Measurements from ENCODE around the gene RBBP6.

DNA sequence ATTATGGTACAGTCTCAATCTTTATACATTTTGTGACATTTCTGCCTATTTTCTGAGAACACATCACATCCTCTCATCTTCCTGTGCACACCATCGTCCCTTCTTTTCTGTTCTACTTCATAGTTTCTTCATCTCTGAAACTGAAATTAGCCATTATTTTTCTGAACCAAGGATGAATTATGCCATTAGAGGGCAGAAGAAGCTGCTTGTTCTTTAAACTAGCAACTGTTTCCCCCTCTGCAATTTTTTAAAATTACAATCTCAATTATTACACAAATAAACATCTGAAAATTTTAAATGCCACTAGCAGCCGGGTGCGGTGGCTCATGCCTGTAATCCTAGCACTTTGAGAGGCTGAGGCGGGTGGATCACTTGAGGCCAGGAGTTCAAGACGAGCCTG is 41.3 kb downstream of the RBBP6 start:
- TF ChIP-seq, protein P1, sequence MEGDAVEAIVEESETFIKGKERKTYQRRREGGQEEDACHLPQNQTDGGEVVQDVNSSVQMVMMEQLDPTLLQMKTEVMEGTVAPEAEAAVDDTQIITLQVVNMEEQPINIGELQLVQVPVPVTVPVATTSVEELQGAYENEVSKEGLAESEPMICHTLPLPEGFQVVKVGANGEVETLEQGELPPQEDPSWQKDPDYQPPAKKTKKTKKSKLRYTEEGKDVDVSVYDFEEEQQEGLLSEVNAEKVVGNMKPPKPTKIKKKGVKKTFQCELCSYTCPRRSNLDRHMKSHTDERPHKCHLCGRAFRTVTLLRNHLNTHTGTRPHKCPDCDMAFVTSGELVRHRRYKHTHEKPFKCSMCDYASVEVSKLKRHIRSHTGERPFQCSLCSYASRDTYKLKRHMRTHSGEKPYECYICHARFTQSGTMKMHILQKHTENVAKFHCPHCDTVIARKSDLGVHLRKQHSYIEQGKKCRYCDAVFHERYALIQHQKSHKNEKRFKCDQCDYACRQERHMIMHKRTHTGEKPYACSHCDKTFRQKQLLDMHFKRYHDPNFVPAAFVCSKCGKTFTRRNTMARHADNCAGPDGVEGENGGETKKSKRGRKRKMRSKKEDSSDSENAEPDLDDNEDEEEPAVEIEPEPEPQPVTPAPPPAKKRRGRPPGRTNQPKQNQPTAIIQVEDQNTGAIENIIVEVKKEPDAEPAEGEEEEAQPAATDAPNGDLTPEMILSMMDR (IDR thresholded peaks at IDR 0.05), result peak in 3 of 6 experiments; percentile 5 to 28 (median 24)
- TF ChIP-seq POLR2A (IDR thresholded peaks at IDR 0.05), result no peak

Data from esophagus squamous epithelium (tissue), 4 donors.